ENCODE measurements around the gene ZBTB11. TPM values are rescaled to one million over a fixed set of nuclear protein-coding genes. Genes with fewer than 3 reads are reported as not detected.
"Not testable (repeated sequence)": the region's sequence is repeated elsewhere in the genome, so short reads cannot be mapped to it uniquely, and the experiment has no call there.

The ZBTB11 gene
- total RNA-seq, 1 donor from 2014 or later = 14.7 TPM

- H3K4me3 Mint-ChIP-seq (ENCODE audit: unreplicated experiment) = no peak overlapping the region
- H3K27me3 Mint-ChIP-seq (ENCODE audit: low read depth) = no peaks in the 10 kb centered on the region
- no peaks in the 10 kb centered on the region for H3K9me3 Mint-ChIP-seq (ENCODE audit: low read depth)
- TF ChIP-seq CTCF (IDR thresholded peaks at IDR 0.05) = no peak
- H3K4me1 Mint-ChIP-seq (ENCODE audit: low read depth) = no peaks in the 10 kb centered on the region
- H3K36me3 Mint-ChIP-seq (ENCODE audit: low read depth) = no peaks in the 10 kb centered on the region
- no peak overlapping the region for H3K27ac Mint-ChIP-seq (ENCODE audit: unreplicated experiment)
- no peak for DNase-seq (ENCODE audit: low spot score)
These were observed 26.2 kb upstream of the ZBTB11 start for GRCh38 chr3:101703169-101703568.

- no peak for TF ChIP-seq CTCF (IDR thresholded peaks at IDR 0.05)
- Mint-ChIP-seq H3K4me1 (ENCODE audit: low read depth) (no peaks in the 10 kb centered on the region), H3K27ac (ENCODE audit: unreplicated experiment) (no peak overlapping the region), H3K9me3 (ENCODE audit: low read depth) (no peaks in the 10 kb centered on the region), H3K36me3 (ENCODE audit: low read depth) (no peaks in the 10 kb centered on the region), H3K4me3 (ENCODE audit: unreplicated experiment) (no peak overlapping the region), H3K27me3 (ENCODE audit: low read depth) (no peaks in the 10 kb centered on the region)
- DNase-seq (ENCODE audit: low spot score) = no peak
These were observed 25.8 kb upstream of the ZBTB11 start for GRCh38 chr3:101702726-101703125.

DNA sequence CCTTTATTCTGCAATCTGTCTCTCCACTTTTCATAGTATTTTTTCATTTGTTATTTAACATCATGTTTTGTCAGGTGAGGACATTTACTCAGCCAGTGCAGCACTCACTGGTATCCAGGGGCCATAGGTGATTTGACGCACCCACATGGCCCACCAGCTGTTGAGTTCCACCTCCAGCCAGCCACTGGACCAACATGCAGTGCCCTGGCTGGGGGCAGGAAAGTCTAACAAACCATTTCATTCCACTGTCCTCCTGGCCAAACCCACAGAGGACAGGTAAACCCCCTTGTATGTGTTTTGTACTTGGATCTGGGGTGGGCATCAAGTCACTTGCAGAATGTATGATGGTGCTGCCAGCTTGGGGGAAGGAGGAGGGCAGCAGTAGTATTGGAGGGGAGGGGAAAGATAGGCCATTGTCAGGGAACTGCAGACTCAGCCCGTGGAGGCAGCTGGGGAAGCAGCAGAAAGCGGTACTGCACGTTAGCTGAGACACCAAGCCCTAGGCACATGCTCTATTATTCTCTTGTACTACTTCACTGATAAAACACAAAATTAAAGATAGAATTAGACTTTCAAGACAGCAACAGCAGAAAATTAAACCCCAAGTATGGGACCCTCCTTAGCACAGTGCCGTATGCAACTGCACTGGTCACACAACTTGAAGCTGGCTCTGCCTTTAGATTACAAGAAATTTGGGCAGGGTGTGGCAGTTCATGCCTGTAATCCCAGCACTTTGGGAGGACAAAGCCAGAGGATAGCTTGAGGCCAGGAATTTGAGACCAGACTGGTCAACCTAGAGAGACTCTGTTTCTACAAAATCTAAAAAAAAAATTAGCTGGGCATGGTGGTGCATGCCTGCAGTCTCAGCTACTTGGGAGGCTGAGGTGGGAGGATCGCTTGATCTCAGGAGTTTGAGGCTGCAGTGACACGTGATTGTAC, 25.0 kb upstream of the ZBTB11 start:
- DNase-seq (ENCODE audit: low spot score) = no peak
- Mint-ChIP-seq H3K9me3 (ENCODE audit: low read depth) (no peaks in the 10 kb centered on the region), H3K36me3 (ENCODE audit: low read depth) (no peaks in the 10 kb centered on the region), H3K27ac (ENCODE audit: unreplicated experiment) (no peak overlapping the region), H3K4me1 (ENCODE audit: low read depth) (no peaks in the 10 kb centered on the region), H3K27me3 (ENCODE audit: low read depth) (no peaks in the 10 kb centered on the region), H3K4me3 (ENCODE audit: unreplicated experiment) (no peak overlapping the region)
- no peak for TF ChIP-seq CTCF (IDR thresholded peaks at IDR 0.05)

DNA sequence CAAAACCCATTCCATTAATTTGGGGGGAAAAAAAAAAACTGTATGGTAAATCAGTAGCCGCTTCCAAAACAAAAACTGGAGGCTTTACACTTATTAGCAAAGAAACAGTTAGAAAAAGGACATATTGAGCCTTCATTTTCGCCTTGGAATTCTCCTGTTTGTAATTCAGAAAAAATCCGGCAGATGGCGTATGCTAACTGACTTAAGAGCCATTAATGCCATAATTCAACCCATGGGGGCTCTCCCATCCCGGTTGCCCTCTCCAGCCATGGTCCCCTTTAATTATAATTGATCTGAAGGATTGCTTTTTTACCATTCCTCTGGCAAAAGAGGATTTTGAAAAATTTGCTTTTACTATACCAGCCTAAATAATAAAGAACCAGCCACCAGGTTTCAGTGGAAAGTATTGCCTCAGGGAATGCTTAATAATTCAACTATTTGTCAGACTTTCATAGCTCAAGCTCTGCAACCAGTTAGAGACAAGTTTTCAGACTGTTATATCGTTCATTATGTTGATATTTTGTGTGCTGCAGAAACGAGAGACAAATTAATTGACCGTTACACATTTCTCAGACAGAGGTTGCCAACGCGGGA, 18.9 kb upstream of the ZBTB11 start:
- no peak for DNase-seq (ENCODE audit: low spot score)
- Mint-ChIP-seq H3K4me3 (ENCODE audit: unreplicated experiment) (no peak overlapping the region), H3K36me3 (ENCODE audit: low read depth) (no peaks in the 10 kb centered on the region), H3K4me1 (ENCODE audit: low read depth) (peaks cover 3% of the 10 kb centered on the region), H3K27me3 (ENCODE audit: low read depth) (no peaks in the 10 kb centered on the region), H3K27ac (ENCODE audit: unreplicated experiment) (no peak overlapping the region), H3K9me3 (ENCODE audit: low read depth) (no peaks in the 10 kb centered on the region)
- TF ChIP-seq CTCF (IDR thresholded peaks at IDR 0.05) = peak; percentile 88

- H3K4me1 Mint-ChIP-seq (ENCODE audit: low read depth); H3K27ac Mint-ChIP-seq (ENCODE audit: unreplicated experiment); DNase-seq (ENCODE audit: low spot score); H3K27me3 Mint-ChIP-seq (ENCODE audit: low read depth); H3K4me3 Mint-ChIP-seq (ENCODE audit: unreplicated experiment); H3K9me3 Mint-ChIP-seq (ENCODE audit: low read depth); H3K36me3 Mint-ChIP-seq (ENCODE audit: low read depth): not testable (repeated sequence)
These were observed 17.9 kb upstream of the ZBTB11 start for GRCh38 chr3:101694836-101695235.
